PC-9 (cell line): ENCODE measurements around the gene RPL19. TPM values are rescaled to one million over a fixed set of nuclear protein-coding genes. Genes with fewer than 3 reads are reported as not detected.

Experiments
- BruUV-seq: library from RNA; stranded (reverse); fragments of 400-500 nt; replicated peaks from 2 replicates; lab custom pipeline; 2021; lab: Mats Ljungman, UMichigan
- CTCF ChIA-PET: fragments of 300-600 bp; sonication (Branson Sonifier 250); formaldehyde crosslinking; loops from one replicate; lab custom pipeline; 2022; ENCODE audit warnings: antibody characterized with exemption; lab: Charles Lee
- POLR2A ChIA-PET: fragments of 300-600 bp; sonication (Branson Sonifier 250); formaldehyde crosslinking; loops from one replicate; lab custom pipeline; 2022; ENCODE audit warnings: antibody characterized with exemption; ENCODE audit not compliant: unreplicated experiment; lab: Charles Lee
- DNase-seq, 2 experiments: peaks; one replicate each; pipeline versions ENCODE4 v3.0.0 to v3.0.0-alpha.2; 2015 to 2022; ENCODE audit warnings: mixed read lengths in 1 of 2
- H2AFZ ChIP-seq: fragments of 200-600 bp; sonication (generic); 2 replicates; pipeline ENCODE4 v1.8.1; 2017; ENCODE audit warnings: antibody characterized with exemption
- H3F3A ChIP-seq: fragments of 200-600 bp; sonication (generic); 2 replicates; pipeline ENCODE4 v1.8.1; 2017; ENCODE audit warnings: antibody characterized with exemption, mild to moderate bottlenecking, low read depth; ENCODE audit not compliant: insufficient read depth
- H3K27ac ChIP-seq: fragments of 200-600 bp; sonication (generic); 2 replicates; pipeline ENCODE4 v1.6.1; 2016; ENCODE audit warnings: mixed run types
- H3K27me3 ChIP-seq: fragments of 200-600 bp; sonication (generic); 2 replicates; pipeline ENCODE4 v1.6.1; 2016; ENCODE audit warnings: low read depth, mixed run types; ENCODE audit not compliant: insufficient read depth
- H3K36me3 ChIP-seq: fragments of 200-600 bp; sonication (generic); 2 replicates; pipeline ENCODE4 v1.6.1; 2016; ENCODE audit warnings: low read depth, mixed run types
- H3K4me1 ChIP-seq: fragments of 200-600 bp; sonication (generic); replicated peaks from 2 replicates; pipeline ENCODE4 v1.6.1; 2016; ENCODE audit warnings: mixed run types; ENCODE audit not compliant: insufficient read depth
- H3K4me2 ChIP-seq: fragments of 200-600 bp; sonication (generic); 2 replicates; pipeline ENCODE4 v1.6.1; 2017; ENCODE audit warnings: mixed run types
- H3K4me3 ChIP-seq: fragments of 200-600 bp; sonication (generic); 2 replicates; pipeline ENCODE4 v1.6.1; 2016; ENCODE audit warnings: mixed run types
- H3K79me2 ChIP-seq: fragments of 200-600 bp; sonication (generic); 2 replicates; pipeline ENCODE4 v1.6.1; 2017; ENCODE audit warnings: low read depth, mixed run types
- H3K9me2 ChIP-seq: fragments of 200-600 bp; sonication (generic); 2 replicates; pipeline ENCODE4 v1.8.1; 2017; ENCODE audit warnings: mild to moderate bottlenecking; ENCODE audit not compliant: insufficient read depth
- H3K9me3 ChIP-seq: fragments of 200-600 bp; sonication (generic); 2 replicates; pipeline ENCODE4 v1.8.1; 2016; ENCODE audit warnings: low read depth; ENCODE audit not compliant: insufficient read depth
- H4K20me1 ChIP-seq: fragments of 200-600 bp; sonication (generic); 2 replicates; pipeline ENCODE4 v1.8.1; 2017; ENCODE audit not compliant: insufficient read depth
- CTCF ChIP-seq: fragments of 200-600 bp; sonication (generic); conservative IDR thresholded peaks from 2 replicates; pipeline ENCODE4 v1.6.1; 2017; ENCODE audit warnings: mixed run types, antibody characterized with exemption, mild to moderate bottlenecking, moderate library complexity
- EZH2 ChIP-seq: fragments of 200-600 bp; sonication (generic); IDR thresholded peaks from 2 replicates; pipeline ENCODE4 v1.8.0; 2017; ENCODE audit warnings: antibody characterized with exemption, low read depth
- intact Hi-C: fragments of 100-400 bp; cut with micrococcal nuclease; formaldehyde crosslinking; loops from one replicate; pipeline ENCODE4 v1.10.0; 2022; ENCODE audit not compliant: unreplicated experiment
- total RNA-seq: library from RNA; stranded (reverse); gene quantifications from 2 replicates; pipeline ENCODE4 v1.2.3, GENCODE V29; 2021

RPL19 gene
- total RNA-seq, 1 experiment from 2014 or later: 1,670 TPM

- Histone ChIP-seq H3K4me2 (no peak overlapping the region), H3K9me2 (no peaks in the 10 kb centered on the region), H3K4me1 (no peaks in the 10 kb centered on the region), H3K27ac (no peak overlapping the region), H3K9me3 (no peaks in the 10 kb centered on the region), H3K4me3 (no peak overlapping the region), H4K20me1 (no peaks in the 10 kb centered on the region), H3K36me3 (no peaks in the 10 kb centered on the region), H3K27me3 (no peaks in the 10 kb centered on the region), H3F3A (no peaks in the 10 kb centered on the region; the same call in 1 of the 2 replicates), H3K79me2 (no peaks in the 10 kb centered on the region), H2AFZ (no peak overlapping the region)
- ChIA-PET CTCF (interaction anchor here (0.6 kb wide), 1 partner anchor 64 kb away, joined by 3 read pairs; no protein-coding TSS in a partner anchor), POLR2A (no interaction called here)
- no TSS peak for BruUV-seq
- intact Hi-C loops: no loop called here
- no peak for TF ChIP-seq EZH2
- no peak for TF ChIP-seq CTCF
- no peak for DNase-seq
Observed at GRCh38 chr17:39171933-39172332, 28.1 kb upstream of the RPL19 start.

GRCh38 chr17:39173080-39173479 lies 27.0 kb upstream of the RPL19 start:
- Histone ChIP-seq H3K9me3 (no peaks in the 10 kb centered on the region), H3K27me3 (no peaks in the 10 kb centered on the region), H2AFZ (no peak overlapping the region), H3K4me1 (peaks cover under 1% of the 10 kb centered on the region; the same call in 1 of the 2 replicates), H3K4me2 (no peak overlapping the region), H4K20me1 (no peaks in the 10 kb centered on the region), H3K27ac (no peak overlapping the region), H3K79me2 (no peaks in the 10 kb centered on the region), H3F3A (no peaks in the 10 kb centered on the region; the same call in 1 of the 2 replicates), H3K36me3 (no peaks in the 10 kb centered on the region), H3K4me3 (no peak overlapping the region), H3K9me2 (no peaks in the 10 kb centered on the region)
- no peak for TF ChIP-seq CTCF
- TF ChIP-seq EZH2: no peak
- no peak for DNase-seq
- POLR2A ChIA-PET: interaction anchor here (0.7 kb wide), 1 partner anchor 87 kb away, joined by 3 read pairs; no protein-coding TSS in a partner anchor
- intact Hi-C loops: no loop called here
- CTCF ChIA-PET: interaction anchor here (0.6 kb wide), 2 partner anchors 71 to 419 kb away, joined by 3 to 12 read pairs; no protein-coding TSS in a partner anchor
- no TSS peak for BruUV-seq

- TF ChIP-seq CTCF (no peak), EZH2 (no peak)
- CTCF ChIA-PET: interaction anchor here (0.6 to 0.7 kb wide), 3 partner anchors 70 to 419 kb away, joined by 3 to 12 read pairs (median 4); no protein-coding TSS in a partner anchor
- POLR2A ChIA-PET: interaction anchor here (0.6 to 0.7 kb wide), 3 partner anchors 26 to 206 kb away, joined by 3 to 16 read pairs (median 7); partner anchors contain the start of gene RPL19
Observed at GRCh38 chr17:39173526-39174274, 26.4 kb upstream of the RPL19 start.

More at GRCh38 chr17:39173526-39174274, 26.4 kb upstream of the RPL19 start:
- intact Hi-C loops: no loop called here
- Histone ChIP-seq H4K20me1 (no peaks in the 10 kb centered on the region), H3K27ac (no peak overlapping the region), H3K9me3 (no peaks in the 10 kb centered on the region), H3K9me2 (no peaks in the 10 kb centered on the region), H3K4me2 (no peak overlapping the region), H3K4me1 (peaks cover 6% of the 10 kb centered on the region), H3K4me3 (no peak overlapping the region), H2AFZ (no peak overlapping the region), H3K27me3 (no peaks in the 10 kb centered on the region), H3K79me2 (no peaks in the 10 kb centered on the region), H3K36me3 (no peaks in the 10 kb centered on the region), H3F3A (peaks cover 1% of the 10 kb centered on the region; the same call in 1 of the 2 replicates)
- no TSS peak for BruUV-seq
- no peak for DNase-seq
